HG02938 (cell line): ENCODE data around the gene GPI.

Experiments
- ATAC-seq: cut with Tn5 transposase; IDR thresholded peaks from one replicate; pipeline ENCODE4 v1.9.1; 2021; ENCODE audit warnings: mild to moderate bottlenecking, moderate library complexity; ENCODE audit not compliant: unreplicated experiment

GPI gene

DNA sequence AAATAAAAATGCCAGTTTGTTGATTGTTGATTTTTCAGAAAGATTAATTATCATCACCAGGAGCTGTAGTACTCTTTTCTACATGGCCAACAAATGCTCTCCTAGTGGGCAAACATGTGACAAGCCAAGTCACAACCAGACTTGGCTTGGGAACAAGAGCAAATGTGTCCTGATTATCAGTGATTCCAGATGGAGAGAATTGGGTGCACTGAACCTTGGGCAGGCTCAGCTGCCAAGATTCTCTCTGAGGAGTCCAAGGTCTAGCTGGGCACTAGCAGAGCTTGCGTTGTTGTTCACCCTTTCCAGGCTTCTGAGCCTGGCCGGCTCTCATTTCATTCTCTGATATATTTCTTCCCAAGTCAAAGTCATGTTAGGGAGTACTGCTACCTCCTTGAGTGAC is 27.3 kb upstream of the GPI start:
- ATAC-seq, result no peak

- ATAC-seq, result no peak
These were observed 22.9 kb upstream of the GPI start for GRCh38 chr19:34341935-34342680.

DNA sequence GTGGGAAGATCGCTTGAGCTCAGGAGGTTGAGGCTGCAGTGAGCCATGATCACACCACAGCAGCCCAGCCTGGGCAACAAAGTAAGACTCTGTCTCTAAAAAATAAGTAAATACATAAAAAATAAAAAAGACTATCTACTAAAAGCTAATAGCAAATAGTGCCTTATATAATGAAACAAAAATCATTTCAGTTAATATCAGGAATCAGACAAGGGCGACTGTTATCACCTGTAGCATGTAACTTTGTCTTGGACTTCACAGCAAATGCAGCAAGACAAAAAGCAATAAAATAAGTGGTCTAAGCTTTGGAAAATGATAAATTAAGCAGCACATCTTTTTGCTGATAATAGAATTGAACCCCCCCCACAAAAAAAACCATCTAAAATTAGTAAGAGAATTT is 21.2 kb upstream of the GPI start:
- ATAC-seq, result no peak

- no peak for ATAC-seq
These were observed 19.0 kb upstream of the GPI start for GRCh38 chr19:34345947-34346351.

DNA sequence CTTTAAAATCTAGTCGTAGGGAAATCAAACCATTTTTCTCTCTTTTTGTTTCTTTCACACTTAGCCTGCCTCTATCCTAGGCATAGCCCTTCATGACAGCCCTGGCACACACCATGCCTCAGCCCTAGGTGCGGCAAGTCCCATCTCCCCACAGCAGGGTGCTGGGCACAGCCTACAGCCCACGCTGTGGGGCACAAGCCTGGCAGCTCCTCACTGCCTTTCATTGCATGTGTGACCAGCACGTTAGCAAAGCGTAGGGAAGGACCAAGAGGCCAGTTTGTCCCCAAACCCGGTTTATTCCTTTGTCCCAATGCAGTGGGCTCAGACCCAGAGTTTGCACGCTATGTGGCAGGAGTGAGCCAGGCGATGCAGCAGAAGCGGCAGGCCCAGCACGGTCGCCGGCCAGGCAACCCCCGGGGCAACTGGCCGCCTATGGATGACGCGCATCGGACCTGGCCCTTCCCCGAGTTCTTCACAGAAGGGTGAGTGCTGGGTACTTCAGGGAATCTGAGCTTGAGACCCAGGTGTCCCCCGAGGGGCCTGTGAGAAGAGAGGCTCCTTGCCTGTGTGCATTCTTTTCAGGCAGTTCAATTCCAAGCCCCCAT is 17.3 kb upstream of the GPI start:
- ATAC-seq, result no peak

DNA sequence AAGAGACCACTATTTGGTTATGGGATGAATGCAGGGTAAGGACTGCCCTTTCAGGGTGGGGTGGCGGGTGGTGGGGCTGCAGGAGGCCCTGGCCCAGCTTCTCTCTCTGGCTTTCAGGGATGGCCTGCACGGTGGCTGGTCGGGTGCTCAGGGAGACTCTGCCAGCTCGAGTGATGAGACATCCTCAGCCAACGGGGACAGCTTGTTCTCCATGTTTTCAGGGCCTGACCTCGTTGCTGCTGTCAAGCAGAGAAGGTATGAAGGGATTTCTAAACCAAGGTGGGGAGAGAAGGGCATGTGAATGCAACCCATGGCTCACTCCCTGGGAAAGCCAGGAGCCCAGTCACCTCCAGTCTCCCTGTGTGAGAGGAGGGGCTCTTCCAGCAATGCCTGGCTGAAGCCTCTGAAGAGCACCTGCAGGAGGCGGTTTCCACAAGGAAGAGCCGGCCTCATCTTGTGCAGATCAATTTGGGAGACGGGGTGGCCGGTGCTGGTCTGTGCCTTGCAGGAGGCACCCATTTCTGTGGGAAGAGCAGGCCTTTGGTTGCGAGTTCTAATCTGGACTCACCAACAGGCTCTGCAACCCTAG is 16.0 kb upstream of the GPI start:
- no peak for ATAC-seq

- no peak for ATAC-seq
These were observed 14.8 kb upstream of the GPI start for GRCh38 chr19:34350161-34350561.

DNA sequence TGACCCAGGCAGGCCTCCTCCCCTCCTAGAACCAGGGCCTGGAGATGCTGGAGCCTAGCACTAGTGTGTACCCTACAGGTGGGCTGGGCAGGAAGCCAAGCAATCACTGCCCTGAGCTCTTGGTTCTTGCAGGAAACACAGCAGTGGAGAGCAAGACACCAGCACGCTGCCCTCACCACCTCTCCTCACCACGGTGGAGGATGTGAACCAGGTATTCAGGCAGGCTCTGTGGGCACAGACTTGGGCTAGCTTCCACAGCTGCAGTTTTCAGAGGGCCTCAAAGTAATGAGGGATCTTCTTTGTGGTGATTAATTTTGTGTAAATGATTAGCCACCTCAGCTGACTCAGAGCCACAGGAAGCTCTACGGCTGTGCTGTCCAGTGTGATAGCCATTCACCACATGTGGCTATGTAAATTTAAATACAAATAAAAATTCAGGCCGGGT is 13.6 kb upstream of the GPI start:
- no peak for ATAC-seq

GRCh38 chr19:34353546-34353945 is 11.4 kb upstream of the GPI start:
- ATAC-seq, result no peak

DNA sequence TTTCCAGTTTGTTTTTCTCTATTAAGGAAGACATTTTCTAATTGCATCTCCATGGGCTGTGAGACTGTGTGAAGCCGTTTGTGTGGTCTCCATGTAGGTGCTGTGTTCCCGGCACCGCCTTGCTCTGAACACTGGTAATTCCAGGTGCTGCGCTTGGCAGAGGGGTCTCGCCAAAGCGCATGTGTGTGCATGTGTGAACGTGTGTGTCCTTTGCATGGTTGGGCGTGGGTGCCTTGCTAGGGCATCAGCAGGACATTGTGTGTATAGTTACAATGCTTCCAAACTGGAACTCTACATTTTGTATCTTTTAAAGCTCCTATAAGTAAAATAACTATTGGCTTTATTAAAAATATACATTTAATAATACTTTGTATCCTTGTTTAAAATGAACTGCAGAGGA is 9.8 kb upstream of the GPI start:
- ATAC-seq, result no peak

DNA sequence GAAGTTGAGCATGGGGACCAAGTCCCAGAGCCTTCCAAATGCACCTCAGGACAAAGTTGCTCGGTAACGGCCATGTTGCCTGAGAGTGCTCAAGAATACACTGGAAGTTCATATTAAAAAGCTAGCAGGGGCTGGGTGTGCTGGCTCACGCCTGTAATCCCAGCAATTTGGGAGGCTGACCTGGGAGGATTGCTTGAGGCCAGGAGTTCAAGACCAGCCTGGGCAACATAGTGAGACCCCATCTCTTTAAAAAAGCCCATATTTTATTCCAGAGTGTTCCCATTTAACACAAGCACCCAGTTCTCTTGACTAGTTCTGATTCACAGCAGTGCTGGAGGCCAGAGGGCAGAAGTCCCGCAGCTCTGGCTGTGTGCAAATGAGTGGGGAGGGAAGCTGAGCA is 8.1 kb upstream of the GPI start:
- ATAC-seq, result no peak

DNA sequence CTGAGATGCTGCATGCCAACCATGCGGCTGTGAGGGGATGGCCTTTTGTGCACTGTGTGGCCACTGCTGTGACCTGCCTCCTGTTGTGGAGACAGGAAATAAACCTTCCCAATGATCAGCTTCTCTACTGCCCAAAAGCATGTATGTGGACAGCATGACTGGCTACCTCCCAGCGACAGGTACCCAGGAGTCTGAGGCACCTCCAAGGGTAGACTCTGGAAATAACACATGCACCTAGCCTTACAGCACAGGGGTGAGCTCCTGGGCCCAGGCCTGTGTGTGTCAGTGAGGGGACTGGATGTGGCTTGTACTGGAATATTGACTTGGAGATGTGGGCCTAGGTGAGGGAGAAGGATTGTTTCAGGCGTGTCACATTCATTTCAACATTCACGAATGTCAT is 7.6 kb upstream of the GPI start:
- ATAC-seq, result no peak

GRCh38 chr19:34359140-34359953 is 5.6 kb upstream of the GPI start:
- peak; percentile 83 for ATAC-seq

DNA sequence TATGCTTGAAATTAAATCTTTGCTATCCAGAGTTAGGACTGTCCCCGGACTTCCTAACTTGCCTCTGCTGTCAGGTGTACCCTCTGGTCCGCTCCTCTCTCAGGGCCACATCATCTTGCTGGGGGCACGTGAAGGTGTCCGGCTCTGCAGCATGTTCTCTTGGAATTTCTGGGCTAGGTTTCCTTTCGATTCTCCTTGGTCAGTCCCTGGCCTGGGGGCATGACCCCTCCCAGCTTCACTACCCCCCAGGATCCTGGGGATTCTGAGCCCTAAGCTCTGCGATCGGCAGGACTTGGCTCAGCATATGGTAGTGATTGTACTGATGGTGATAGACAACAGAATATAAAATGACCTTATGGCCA is 5.1 kb upstream of the GPI start:
- no peak for ATAC-seq

DNA sequence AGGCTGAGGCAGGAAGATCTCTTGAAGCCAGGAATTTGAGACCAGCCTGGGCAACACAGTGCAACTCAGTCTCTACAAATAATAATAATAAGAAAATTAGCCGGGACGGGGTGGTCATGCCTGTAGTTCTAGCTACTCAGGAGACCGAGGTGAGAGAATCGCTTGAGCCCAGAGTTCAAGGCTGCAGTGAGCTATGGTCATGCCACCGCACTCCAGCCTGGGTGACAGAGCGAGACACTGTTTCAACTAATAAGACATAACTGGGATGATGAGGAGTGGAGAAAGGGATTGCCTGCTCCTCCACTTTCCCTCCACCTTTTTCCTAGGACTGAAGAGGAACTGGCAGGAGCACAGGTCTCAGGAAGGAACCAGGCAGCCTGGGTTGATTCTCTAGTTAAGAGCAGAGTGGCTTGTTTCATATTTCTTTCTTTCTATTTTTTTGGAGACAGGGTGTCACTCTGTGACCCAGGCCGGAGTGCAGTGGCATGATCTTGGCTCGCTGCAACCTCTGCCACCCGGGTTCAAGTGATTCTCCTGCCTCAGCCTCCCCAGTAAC is 4.6 kb upstream of the GPI start:
- no peak for ATAC-seq

GRCh38 chr19:34362679-34363069 is 2.3 kb upstream of the GPI start:
- no peak for ATAC-seq

GRCh38 chr19:34363094-34363493 is 1.9 kb upstream of the GPI start:
- ATAC-seq, result no peak

- no peak for ATAC-seq
These were observed 1.1 kb upstream of the GPI start for GRCh38 chr19:34363930-34364329.

GRCh38 chr19:34364462-34364829 is 550 bp upstream of the GPI start:
- no peak for ATAC-seq

DNA sequence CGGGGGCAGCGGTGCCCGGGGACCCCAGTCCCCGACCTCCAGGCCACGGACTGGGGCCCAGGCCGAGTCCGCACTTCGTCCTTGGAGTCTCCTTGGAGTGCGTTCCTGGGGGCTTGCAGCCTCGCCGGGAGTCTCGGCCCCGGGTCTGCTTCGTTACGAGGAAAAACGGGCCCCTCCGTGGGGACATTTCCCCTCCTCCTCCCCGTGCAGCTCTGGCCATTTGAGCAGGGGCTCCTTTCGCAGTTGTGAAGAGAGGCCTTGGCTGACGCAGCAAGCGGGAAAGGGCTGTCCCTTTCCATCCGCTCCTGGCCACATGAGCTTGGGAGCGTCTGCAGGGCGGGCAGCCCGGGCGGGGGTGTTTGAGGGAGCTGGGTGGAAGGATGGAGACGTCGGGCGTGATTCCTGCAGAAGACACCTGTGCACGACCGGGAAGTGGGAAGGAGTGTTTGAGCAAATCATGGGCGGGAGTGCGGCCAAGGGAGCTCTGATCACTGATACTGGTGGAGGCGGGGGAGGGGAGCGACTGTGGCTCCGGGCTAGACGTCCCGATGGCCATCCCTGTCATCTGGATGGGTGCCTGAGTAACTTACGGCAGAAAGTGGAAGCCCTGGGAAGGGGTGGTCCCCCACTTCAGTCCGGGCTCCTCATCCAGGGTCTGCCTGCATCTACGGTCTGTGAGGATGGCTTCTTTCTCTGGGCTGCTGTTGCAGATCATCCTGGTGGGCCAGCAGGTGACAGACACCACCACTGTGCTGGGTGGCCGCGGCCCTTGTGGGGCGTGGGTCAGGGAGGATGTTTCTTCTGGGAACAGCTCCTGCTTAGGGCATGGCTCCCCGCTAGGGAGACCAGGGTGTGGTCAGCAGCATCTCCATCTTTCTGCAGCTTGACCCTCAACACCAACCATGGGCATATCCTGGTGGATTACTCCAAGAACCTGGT is 736 bp downstream of the GPI start:
- peak; percentile 7 for ATAC-seq
